AML-193 (cell line): Measurements from ENCODE around the gene USP3.
A peak's percentile ranks its signal among the peaks of the same experiment; 100 is the strongest.

Experiments
- DNase-seq, 2 experiments: peaks; one replicate each; lab custom pipeline; 2025; lab: John Stamatoyannopoulos, UW

USP3 gene, protein sequence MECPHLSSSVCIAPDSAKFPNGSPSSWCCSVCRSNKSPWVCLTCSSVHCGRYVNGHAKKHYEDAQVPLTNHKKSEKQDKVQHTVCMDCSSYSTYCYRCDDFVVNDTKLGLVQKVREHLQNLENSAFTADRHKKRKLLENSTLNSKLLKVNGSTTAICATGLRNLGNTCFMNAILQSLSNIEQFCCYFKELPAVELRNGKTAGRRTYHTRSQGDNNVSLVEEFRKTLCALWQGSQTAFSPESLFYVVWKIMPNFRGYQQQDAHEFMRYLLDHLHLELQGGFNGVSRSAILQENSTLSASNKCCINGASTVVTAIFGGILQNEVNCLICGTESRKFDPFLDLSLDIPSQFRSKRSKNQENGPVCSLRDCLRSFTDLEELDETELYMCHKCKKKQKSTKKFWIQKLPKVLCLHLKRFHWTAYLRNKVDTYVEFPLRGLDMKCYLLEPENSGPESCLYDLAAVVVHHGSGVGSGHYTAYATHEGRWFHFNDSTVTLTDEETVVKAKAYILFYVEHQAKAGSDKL

DNA sequence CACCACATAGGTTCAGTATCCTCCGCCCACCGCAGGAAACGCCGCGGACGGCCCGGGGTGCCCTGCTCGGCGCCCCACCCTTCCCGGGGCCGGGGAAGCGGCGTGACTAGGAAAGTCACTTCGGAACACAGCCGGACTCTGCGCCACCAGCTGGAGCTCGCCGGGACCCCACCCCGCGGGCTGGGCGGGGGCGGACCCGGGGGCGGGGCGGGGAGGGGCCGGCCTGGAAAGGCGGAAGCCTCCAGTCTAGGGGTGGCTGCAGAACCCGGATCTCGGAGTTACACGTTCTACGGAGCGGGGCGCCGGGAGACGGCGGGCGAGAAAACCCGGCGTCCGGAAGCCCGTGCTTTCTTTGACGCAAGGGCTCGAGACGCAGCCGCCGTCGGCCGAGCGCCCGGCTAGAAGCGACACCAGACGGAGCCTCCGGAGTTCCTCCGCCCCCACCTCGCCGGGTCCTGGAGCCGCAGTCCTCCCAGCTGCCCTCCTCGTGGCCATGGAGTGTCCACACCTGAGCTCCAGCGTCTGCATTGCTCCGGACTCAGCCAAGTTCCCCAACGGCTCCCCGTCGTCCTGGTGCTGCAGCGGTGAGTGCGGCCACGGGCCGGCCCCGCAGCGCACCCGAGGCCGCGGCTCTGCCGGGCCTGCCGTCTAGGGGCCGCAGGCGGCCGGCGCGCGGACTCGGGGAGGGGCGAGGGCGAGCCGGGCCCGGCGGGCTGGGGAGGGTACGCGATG, at the start of gene USP3:
Gene USP3, plus strand, starts transcription at position 347 of the 732 bp plus-strand sequence. Its CDS starts 147 bp downstream, at position 494.
- peak; percentile 79 to 80 for DNase-seq

GRCh38 chr15:63456258-63456657, 48.1 kb upstream of the USP3 start:
- peak; percentile 56 to 63 for DNase-seq

- no peak for DNase-seq
Measured at GRCh38 chr15:63457379-63457778, 47.0 kb upstream of the USP3 start.

DNA sequence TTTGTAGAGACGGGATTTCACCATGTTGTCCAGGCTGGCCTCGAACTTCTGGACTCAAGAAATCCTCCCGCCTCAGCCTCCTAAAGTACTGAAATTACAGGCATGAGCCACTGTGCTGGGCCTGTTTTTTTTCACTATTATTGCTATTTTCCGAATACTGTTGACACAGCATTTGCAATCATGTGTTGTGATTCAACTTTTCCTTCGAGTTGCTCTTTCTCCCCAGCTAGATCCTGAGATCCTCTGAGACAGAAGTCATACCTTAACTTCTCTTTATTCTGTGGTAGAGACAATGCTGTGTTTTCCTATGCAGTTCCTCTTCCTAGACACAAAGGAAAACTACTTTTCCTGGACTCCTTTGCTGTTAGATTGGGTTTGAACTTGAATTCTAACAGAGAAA, 46.4 kb upstream of the USP3 start:
- no peak for DNase-seq

GRCh38 chr15:63458794-63459395, 45.5 kb upstream of the USP3 start:
- DNase-seq, result no peak

DNA sequence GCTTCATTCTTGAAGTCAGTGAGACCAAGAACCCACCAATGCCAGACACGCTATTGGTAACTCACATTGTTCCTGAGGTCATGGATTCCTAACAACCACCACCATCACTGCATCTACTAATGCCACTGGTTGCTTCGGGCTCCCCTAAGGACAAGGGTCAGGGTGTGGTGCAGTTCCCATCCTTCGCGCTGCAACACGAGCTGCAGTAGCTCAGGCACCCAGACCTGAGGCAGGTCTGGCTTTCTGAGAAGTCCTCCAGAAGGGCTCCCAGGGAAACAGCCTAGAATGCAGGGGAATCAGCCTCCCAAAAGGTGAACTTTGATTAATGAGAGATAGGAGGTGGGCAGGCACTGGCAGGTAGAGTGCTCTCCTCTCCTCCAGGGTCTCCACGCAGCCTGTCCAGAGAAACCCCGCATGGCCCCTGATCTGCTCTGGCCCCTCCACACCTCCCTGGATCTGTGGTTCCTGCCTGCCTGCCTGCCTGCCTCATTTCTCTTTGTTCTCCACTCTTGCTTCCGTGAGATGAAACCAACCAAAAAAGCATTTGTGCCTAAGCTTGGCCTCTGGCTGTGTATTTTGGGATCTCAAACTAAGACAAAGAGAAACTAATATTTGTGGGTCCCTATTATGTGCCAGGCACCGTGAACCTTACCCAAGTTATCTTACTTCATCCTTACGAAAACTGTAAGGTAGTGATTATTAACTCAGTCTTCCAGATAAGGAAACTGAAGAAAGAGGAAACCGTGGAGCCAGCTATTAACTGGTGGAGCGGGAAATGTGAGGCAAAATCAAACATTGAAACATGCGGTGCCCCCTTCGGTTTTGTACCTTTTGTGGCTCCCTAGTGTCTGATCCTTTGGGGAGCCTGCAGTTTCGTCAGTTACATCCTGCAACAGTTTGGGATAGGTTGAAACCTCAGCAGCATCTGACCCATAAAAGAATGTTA, 43.9 kb upstream of the USP3 start:
- DNase-seq, result no peak

GRCh38 chr15:63461230-63461985, 43.0 kb upstream of the USP3 start:
- no peak for DNase-seq

GRCh38 chr15:63462088-63462487, 42.3 kb upstream of the USP3 start:
- DNase-seq, result no peak

GRCh38 chr15:63463036-63463435, 41.4 kb upstream of the USP3 start:
- no peak for DNase-seq

GRCh38 chr15:63463793-63464192, 40.6 kb upstream of the USP3 start:
- DNase-seq, result no peak

GRCh38 chr15:63465104-63465503, 39.3 kb upstream of the USP3 start:
- DNase-seq, result no peak

DNA sequence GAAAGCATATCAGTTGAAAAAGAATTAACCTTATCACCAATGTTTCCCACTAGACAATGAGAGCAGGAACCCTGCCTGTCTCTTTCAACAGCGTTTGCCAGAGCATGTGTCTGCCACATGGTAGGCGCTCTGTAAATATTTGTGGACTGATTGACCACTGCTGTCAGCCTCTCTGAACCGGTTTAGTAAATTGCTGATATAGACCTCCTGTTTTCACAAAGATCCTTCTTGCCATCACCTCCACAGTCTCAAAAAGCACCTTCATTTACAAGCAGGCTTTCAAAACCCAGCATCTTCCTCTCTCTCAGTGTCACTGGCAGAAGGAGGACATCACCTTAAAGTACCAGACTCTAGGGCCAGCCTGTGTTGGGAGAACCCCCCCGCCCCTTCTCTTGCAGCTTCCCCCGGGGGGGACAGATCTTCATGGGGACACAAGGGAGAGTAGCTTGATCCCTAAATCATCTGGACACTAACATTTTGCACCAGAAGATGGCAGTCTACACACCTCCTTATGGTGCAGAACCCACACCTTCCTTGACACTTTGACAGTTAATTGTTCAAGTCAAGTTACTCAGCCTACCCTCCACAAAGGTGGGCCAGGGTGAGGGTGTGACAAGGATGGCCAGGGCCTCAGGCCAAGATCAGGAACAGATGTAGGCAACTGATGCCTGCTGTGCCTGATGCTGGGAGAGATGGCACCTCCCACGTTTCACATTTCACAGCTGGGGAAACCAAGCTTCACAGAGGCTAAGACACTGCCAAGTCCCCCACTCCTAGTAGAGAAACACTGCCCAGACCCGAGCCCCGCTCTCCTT, 37.8 kb upstream of the USP3 start:
- DNase-seq, result peak; percentile 55 to 67

GRCh38 chr15:63469190-63469589, 35.2 kb upstream of the USP3 start:
- no peak for DNase-seq

GRCh38 chr15:63469984-63470383, 34.4 kb upstream of the USP3 start:
- DNase-seq, result no peak

GRCh38 chr15:63473007-63473748, 31.2 kb upstream of the USP3 start:
- DNase-seq, result no peak

GRCh38 chr15:63473749-63473998, 30.7 kb upstream of the USP3 start:
- DNase-seq, result no peak

- DNase-seq, result no peak
Measured at GRCh38 chr15:63473999-63474809, 30.2 kb upstream of the USP3 start.

GRCh38 chr15:63474810-63475316, 29.5 kb upstream of the USP3 start:
- DNase-seq, result no peak
